B cell (primary cell): ENCODE measurements around the gene AP4S1. TPM values are rescaled to one million over a fixed set of nuclear protein-coding genes. Genes with fewer than 3 reads are reported as not detected.

Experiments used
- ATAC-seq: fragments of 200-7000 bp; cut with Tn5 transposase; one replicate; pipeline ENCODE4 v1.10.0; 2021; ENCODE audit warnings: low read depth, mild to moderate bottlenecking, moderate number of reproducible peaks, moderate library complexity
- CTCF ChIA-PET: fragments of 350-600 bp; sonication (Branson Sonifier 250); formaldehyde crosslinking; loops from one replicate; lab custom pipeline; 2021; ENCODE audit warnings: antibody characterized with exemption, inconsistent platforms; lab: Charles Lee
- POLR2A ChIA-PET: fragments of 350-600 bp; sonication (Branson Sonifier 250); formaldehyde crosslinking; loops from one replicate; lab custom pipeline; 2021; ENCODE audit warnings: antibody characterized with exemption; lab: Charles Lee
- DNase-seq: peaks from one replicate; pipeline ENCODE4 v3.0.0; 2013
- H2AFZ ChIP-seq: 2 replicates; pipeline ENCODE4 v1.6.1; 2012; ENCODE audit warnings: mild to moderate bottlenecking, low read depth, low read length; ENCODE audit not compliant: insufficient read depth, poor library complexity, severe bottlenecking
- H3K27ac ChIP-seq, 2 donors: 1 replicate in 1 of 2; 2 replicates in 1 of 2; pipeline ENCODE4 v1.5.1; 2012 to 2013; ENCODE audit warnings: low read length in 2 of 2, mild to moderate bottlenecking in 2 of 2, moderate library complexity in 1 of 2
- H3K27me3 ChIP-seq, 4 experiments: fragments of 200-600 bp in 1 of 4; sonication (generic) in 1 of 4; replicated peaks in 1 of 4; 1 replicate in 2 of 4; 2 replicates in 2 of 4; pipeline versions ENCODE4 v1.6.1 to v1.7.0; 2013 to 2016; ENCODE audit warnings: low read length in 3 of 4, mild to moderate bottlenecking in 2 of 4, mixed read lengths in 1 of 4, moderate library complexity in 1 of 4; ENCODE audit not compliant: insufficient read depth in 4 of 4, control insufficient read depth in 3 of 4; ENCODE audit errors: control extremely low read depth in 1 of 4
- H3K36me3 ChIP-seq, 2 experiments: replicated peaks in 1 of 2; 1 replicate in 1 of 2; 2 replicates in 1 of 2; pipeline versions ENCODE4 v1.6.1 to v1.7.1; 2013; ENCODE audit warnings: low read length in 1 of 2; ENCODE audit not compliant: insufficient read depth in 2 of 2, control insufficient read depth in 1 of 2; ENCODE audit errors: control extremely low read depth in 1 of 2, extremely low read depth in 1 of 2
- H3K4me1 ChIP-seq, 2 donors: fragments of 200-600 bp in 1 of 2; sonication (generic) in 1 of 2; 1 replicate in 1 of 2; 2 replicates in 1 of 2; pipeline versions ENCODE4 v1.5.1 to v1.6.1; 2013 to 2017; ENCODE audit warnings: low read length in 2 of 2; ENCODE audit not compliant: control insufficient read depth in 2 of 2, insufficient read depth in 2 of 2
- H3K4me2 ChIP-seq: replicated peaks from 2 replicates; pipeline ENCODE3; 2012; ENCODE audit warnings: mild to moderate bottlenecking, low read depth, low read length; ENCODE audit not compliant: poor library complexity, severe bottlenecking
- H3K4me3 ChIP-seq, 5 experiments: fragments of 200-600 bp in 1 of 5; sonication (generic) in 1 of 5; 1 replicate in 3 of 5; 2 replicates in 2 of 5; pipeline versions ENCODE4 v1.5.1 to v1.7.0; 2011 to 2016; ENCODE audit warnings: low read length in 4 of 5, mild to moderate bottlenecking in 4 of 5, low read depth in 2 of 5, control low read depth in 1 of 5, moderate library complexity in 1 of 5; ENCODE audit not compliant: insufficient read depth in 1 of 5; ENCODE audit errors: control extremely low read depth in 1 of 5, extremely low read depth in 1 of 5
- H3K79me2 ChIP-seq: fragments of 200-600 bp; sonication (generic); one replicate; pipeline ENCODE4 v1.6.0; 2016; ENCODE audit warnings: low read length; ENCODE audit not compliant: control insufficient read depth, insufficient read depth
- H3K9ac ChIP-seq: fragments of 200-600 bp; sonication (generic); 2 replicates; pipeline ENCODE4 v1.6.1; 2017; ENCODE audit warnings: mild to moderate bottlenecking, low read length, moderate library complexity
- H3K9me3 ChIP-seq, 3 donors: one replicate each; pipeline versions ENCODE4 v1.6.1 to v1.7.1; 2013; ENCODE audit warnings: low read length in 2 of 3; ENCODE audit not compliant: control insufficient read depth in 2 of 3, insufficient read depth in 1 of 3; ENCODE audit errors: control extremely low read depth in 1 of 3
- H4K20me1 ChIP-seq: 2 replicates; pipeline ENCODE4 v1.6.0; 2012; ENCODE audit warnings: mild to moderate bottlenecking, low read length; ENCODE audit not compliant: insufficient read depth, control insufficient read depth, poor library complexity, severe bottlenecking
- H3K27ac Mint-ChIP-seq: one replicate; pipeline ENCODE4 v1.8.0; 2021; ENCODE audit warnings: mixed read lengths
- H3K27me3 Mint-ChIP-seq: one replicate; pipeline ENCODE4 v1.8.0; 2021; ENCODE audit warnings: mixed read lengths
- H3K4me1 Mint-ChIP-seq: one replicate; pipeline ENCODE4 v1.8.0; 2021; ENCODE audit warnings: mixed read lengths
- H3K4me3 Mint-ChIP-seq: one replicate; pipeline ENCODE4 v1.8.0; 2021; ENCODE audit warnings: mixed read lengths
- H3K9me3 Mint-ChIP-seq: one replicate; pipeline ENCODE4 v1.8.0; 2022; ENCODE audit warnings: mixed read lengths; ENCODE audit not compliant: insufficient read depth
- CTCF ChIP-seq: fragments of 200-600 bp; IDR thresholded peaks from one replicate; pipeline ENCODE4 v1.8.0; 2022; ENCODE audit warnings: antibody characterized with exemption, mild to moderate bottlenecking
- EZH2 ChIP-seq: IDR thresholded peaks from 2 replicates; pipeline ENCODE4 v1.6.1; 2012; ENCODE audit warnings: borderline replicate concordance, low read depth, mild to moderate bottlenecking, moderate library complexity, low read length; ENCODE audit not compliant: insufficient read depth, poor library complexity, severe bottlenecking
- WGBS: methylation state at CpG from one replicate; pipeline ENCODE4 v1.1.5; 2013; ENCODE audit warnings: missing lambda C conversion rate; ENCODE audit not compliant: insufficient coverage; 5-methylcytosine and 5-hydroxymethylcytosine counted together
- intact Hi-C: fragments of 100-400 bp; cut with micrococcal nuclease; formaldehyde crosslinking; loops from one replicate; pipeline ENCODE4 v1.10.0; 2022
- polyA plus RNA-seq: library from polyadenylated mRNA; depleted of rRNA; stranded (reverse); fragments of >200 nt; gene quantifications from 2 replicates; pipeline ENCODE4 v1.2.3, GENCODE V29; 2012
- total RNA-seq, 2 donors: library from RNA; stranded (reverse); fragments of 120-200 nt in 1 of 2; gene quantifications; 1 replicate in 1 of 2; 2 replicates in 1 of 2; pipeline versions ENCODE4 v1.2.3 to v1.2.4, GENCODE V29; 2013 to 2022

Gene AP4S1
- total and polyA plus RNA-seq, 2 donors (not counting 1 experiment from before 2014, with no cell fraction given), result 3.4 to 15.9 TPM

- Mint-ChIP-seq H3K9me3 (no peaks in the 10 kb centered on the region), H3K4me3 (peak overlapping the region; percentile 97), H3K27ac (peak overlapping the region; percentile 93), H3K27me3 (no peaks in the 10 kb centered on the region), H3K4me1 (peaks cover 40% of the 10 kb centered on the region)
- ChIA-PET CTCF (interaction anchor here (1.9 kb wide), 2 partner anchors 46 to 181 kb away, joined by 7 to 10 read pairs; partner anchors contain the start of gene HECTD1), POLR2A (interaction anchor here (0.6 to 1.6 kb wide), 6 partner anchors 42 to 1050 kb away, joined by 3 to 9 read pairs (median 4); partner anchors contain the start of genes HEATR5A and HECTD1)
- H3K9ac ChIP-seq, result peak overlapping the region; percentile 96
- intact Hi-C loops, result loop anchor here (1.0 to 10.0 kb wide), 8 partner anchors 46 to 1176 kb away; partner anchors contain the start of genes DTD2, HECTD1, RNU6-7 and RNU6-8
- peak overlapping the region; percentile 78 for H3K4me2 ChIP-seq
- peak; percentile 95 for DNase-seq
- peak overlapping the region; percentile 96 for H2AFZ ChIP-seq
- H3K4me3 ChIP-seq, result peak overlapping the region; percentile 85 to 98 (median 93)
- no peaks in the 10 kb centered on the region for H3K36me3 ChIP-seq
- H4K20me1 ChIP-seq, result no peaks in the 10 kb centered on the region
- peak; percentile 94 for ATAC-seq
- WGBS, result under 1% methylated on average over 44 of the region's 48 CpGs
- H3K79me2 ChIP-seq, result peaks cover 80% of the 10 kb centered on the region
- H3K4me1 ChIP-seq, result peaks cover 16 to 17% of the 10 kb centered on the region in 2 donors
- TF ChIP-seq CTCF, result no peak
- no peak for TF ChIP-seq EZH2
- H3K27ac ChIP-seq, result peak overlapping the region; percentile 71 to 93
- no peaks in the 10 kb centered on the region for H3K9me3 ChIP-seq
- no peaks in the 10 kb centered on the region for H3K27me3 ChIP-seq
Observed at GRCh38 chr14:31026450-31027235, 1.2 kb downstream of the AP4S1 start.

DNA sequence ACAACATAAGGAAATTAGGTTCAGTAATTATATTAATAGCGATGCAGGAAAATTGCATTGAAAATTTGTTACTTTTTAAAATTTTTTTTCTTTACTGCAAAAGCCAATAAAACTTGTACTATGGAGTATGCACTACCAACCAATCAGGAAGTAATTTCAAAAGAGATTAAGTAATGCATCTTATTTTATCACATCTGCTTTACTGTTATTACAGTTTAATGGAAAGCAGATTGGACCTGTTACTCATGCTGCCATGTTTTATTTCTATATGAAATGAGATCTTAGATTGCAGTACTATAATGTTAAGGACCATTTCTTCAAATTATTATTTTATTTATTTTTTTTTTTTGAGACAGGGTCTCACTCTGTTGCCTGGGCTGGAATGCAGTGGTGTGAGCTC lies 2.4 kb downstream of the AP4S1 start:
- Mint-ChIP-seq H3K27ac (no peak overlapping the region), H3K27me3 (no peaks in the 10 kb centered on the region), H3K9me3 (no peaks in the 10 kb centered on the region), H3K4me1 (peaks cover 38% of the 10 kb centered on the region), H3K4me3 (no peak overlapping the region)
- H3K4me1 ChIP-seq, result peaks cover 16 to 17% of the 10 kb centered on the region in 2 donors
- H3K4me3 ChIP-seq, result no peak overlapping the region
- DNase-seq (no peak), ATAC-seq (no peak)
- no peaks in the 10 kb centered on the region for H3K27me3 ChIP-seq
- H3K79me2 ChIP-seq, result peaks cover 72% of the 10 kb centered on the region
- ChIA-PET POLR2A (no interaction called here), CTCF (interaction anchor here (0.7 kb wide), 1 partner anchor 53 kb away, joined by 3 read pairs; no protein-coding TSS in a partner anchor)
- H3K27ac ChIP-seq, result no peak overlapping the region
- H4K20me1 ChIP-seq, result no peaks in the 10 kb centered on the region
- H3K9ac ChIP-seq, result no peak overlapping the region
- H2AFZ ChIP-seq, result no peak overlapping the region
- no peaks in the 10 kb centered on the region for H3K36me3 ChIP-seq
- H3K9me3 ChIP-seq, result no peaks in the 10 kb centered on the region
- TF ChIP-seq CTCF (no peak), EZH2 (no peak)
- no peak overlapping the region for H3K4me2 ChIP-seq
- intact Hi-C loops, result loop anchor here (2.0 to 10.0 kb wide), 4 partner anchors 55 to 1174 kb away; partner anchors contain the start of genes RNU6-7 and RNU6-8
- no CpG with 5 or more reads among the region's 1 CpG for WGBS
